ENCODE data around the gene IGF1R.

DNA sequence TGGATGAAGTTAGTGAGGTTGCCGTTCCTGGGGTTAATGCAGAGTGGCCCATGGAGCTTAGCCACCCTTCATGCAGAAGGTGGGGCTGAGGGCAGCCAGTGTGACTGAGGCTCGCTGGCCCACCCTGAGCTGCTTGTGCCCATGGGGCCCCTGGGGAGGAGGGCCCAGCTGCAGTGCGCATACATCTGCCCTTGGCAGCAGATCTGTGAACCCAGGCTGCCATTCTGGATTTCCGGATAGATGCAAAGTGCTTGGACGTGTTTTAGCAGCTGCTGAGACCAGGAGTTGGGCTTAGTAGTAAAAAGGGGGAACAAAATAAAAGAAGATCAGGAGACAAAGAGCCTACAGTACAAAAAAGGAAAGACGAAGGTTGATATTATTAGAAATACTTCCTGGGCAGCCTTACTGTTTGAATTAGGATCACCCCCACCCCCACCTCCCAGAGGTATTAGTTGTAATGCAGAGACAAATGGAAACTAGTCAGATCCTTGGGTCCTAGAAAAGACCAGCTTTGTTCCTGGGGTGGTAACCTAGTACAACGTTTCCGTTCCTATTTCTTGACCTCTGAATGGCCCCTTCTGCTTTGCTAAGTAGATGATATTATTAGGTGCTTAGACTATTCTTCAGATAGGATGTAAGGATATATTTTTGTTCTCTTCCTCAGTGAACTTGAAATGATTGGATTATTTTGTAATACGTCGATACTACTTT is 70.2 kb downstream of the IGF1R start:
- TF ChIP-seq, protein P1, sequence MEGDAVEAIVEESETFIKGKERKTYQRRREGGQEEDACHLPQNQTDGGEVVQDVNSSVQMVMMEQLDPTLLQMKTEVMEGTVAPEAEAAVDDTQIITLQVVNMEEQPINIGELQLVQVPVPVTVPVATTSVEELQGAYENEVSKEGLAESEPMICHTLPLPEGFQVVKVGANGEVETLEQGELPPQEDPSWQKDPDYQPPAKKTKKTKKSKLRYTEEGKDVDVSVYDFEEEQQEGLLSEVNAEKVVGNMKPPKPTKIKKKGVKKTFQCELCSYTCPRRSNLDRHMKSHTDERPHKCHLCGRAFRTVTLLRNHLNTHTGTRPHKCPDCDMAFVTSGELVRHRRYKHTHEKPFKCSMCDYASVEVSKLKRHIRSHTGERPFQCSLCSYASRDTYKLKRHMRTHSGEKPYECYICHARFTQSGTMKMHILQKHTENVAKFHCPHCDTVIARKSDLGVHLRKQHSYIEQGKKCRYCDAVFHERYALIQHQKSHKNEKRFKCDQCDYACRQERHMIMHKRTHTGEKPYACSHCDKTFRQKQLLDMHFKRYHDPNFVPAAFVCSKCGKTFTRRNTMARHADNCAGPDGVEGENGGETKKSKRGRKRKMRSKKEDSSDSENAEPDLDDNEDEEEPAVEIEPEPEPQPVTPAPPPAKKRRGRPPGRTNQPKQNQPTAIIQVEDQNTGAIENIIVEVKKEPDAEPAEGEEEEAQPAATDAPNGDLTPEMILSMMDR (IDR thresholded peaks at IDR 0.05; ENCODE audit: extremely low read depth in 1 of 2, insufficient read depth in 1 of 2, low read depth in 1 of 2, low read length in 2 of 2): no peak
- no peak for TF ChIP-seq EZH2 (IDR thresholded peaks at IDR 0.05; ENCODE audit: borderline replicate concordance, low read depth, low read length, severe bottlenecking)
- no peak for TF ChIP-seq POLR2A (IDR thresholded peaks at IDR 0.05; ENCODE audit: low read depth, low read length)
- TF ChIP-seq, protein P2, sequence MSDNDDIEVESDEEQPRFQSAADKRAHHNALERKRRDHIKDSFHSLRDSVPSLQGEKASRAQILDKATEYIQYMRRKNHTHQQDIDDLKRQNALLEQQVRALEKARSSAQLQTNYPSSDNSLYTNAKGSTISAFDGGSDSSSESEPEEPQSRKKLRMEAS (IDR thresholded peaks at IDR 0.05; ENCODE audit: insufficient read depth, insufficient read length): no peak
- no peak for TF ChIP-seq POLR2AphosphoS5 (IDR thresholded peaks at IDR 0.05; ENCODE audit: insufficient read depth, low read depth, low read length)
